ENCODE data around the gene C17orf114.

The C17orf114 gene

GRCh38 chr17:4802228-4802627, at the start of gene C17orf114:
Gene C17orf114, minus strand, starts transcription at chr17:4802328.
- Mint-ChIP-seq H3K4me3 (ENCODE audit: unreplicated experiment) (no peak within 1 kb of the TSS), H3K4me1 (ENCODE audit: low read depth, unreplicated experiment) (peaks cover 3% of the 10 kb centered on the region), H3K27me3 (ENCODE audit: low read depth, unreplicated experiment) (no peaks in the 10 kb centered on the region), H3K27ac (ENCODE audit: unreplicated experiment) (no peak within 1 kb of the TSS), H3K9me3 (ENCODE audit: unreplicated experiment) (peaks cover 3% of the 10 kb centered on the region), H3K36me3 (ENCODE audit: low read depth, unreplicated experiment) (peaks cover 5% of the 10 kb centered on the region)
- Histone ChIP-seq H3K4me1 (ENCODE audit: insufficient read depth, low read length) (peaks cover 3% of the 10 kb centered on the region), H4K20me1 (ENCODE audit: insufficient read depth, low read length) (peaks cover 4% of the 10 kb centered on the region), H2AFZ (ENCODE audit: low read depth, low read length) (no peak within 1 kb of the TSS), H3K36me3 (ENCODE audit: insufficient read depth, low read length) (peaks cover 16% of the 10 kb centered on the region), H3K9ac (ENCODE audit: low read length) (no peak within 1 kb of the TSS), H3K27ac (ENCODE audit: low read depth, low read length) (no peak within 1 kb of the TSS), H3K79me2 (ENCODE audit: insufficient read depth, low read length) (peaks cover 14% of the 10 kb centered on the region), H3K27me3 (ENCODE audit: insufficient read depth, low read length) (no peaks in the 10 kb centered on the region), H3K9me3 (ENCODE audit: insufficient read depth, low read depth, low read length) (no peaks in the 10 kb centered on the region), H3K4me2 (ENCODE audit: low read length) (no peak within 1 kb of the TSS), H3K4me3 (ENCODE audit: insufficient read depth, low read depth, low read length) (no peak within 1 kb of the TSS)
- TF ChIP-seq EZH2 (IDR thresholded peaks at IDR 0.05; ENCODE audit: insufficient read depth, low read length) (no peak), CTCF (IDR thresholded peaks at IDR 0.05; ENCODE audit: insufficient read depth, low read depth, low read length) (no peak)
- FAIRE-seq = no peak
- no peak for DNase-seq (ENCODE audit: low read depth)

- no peak overlapping the region for H3K27ac ChIP-seq (ENCODE audit: low read depth, low read length)
- H3K36me3 Mint-ChIP-seq (ENCODE audit: low read depth, unreplicated experiment) = peaks cover 7% of the 10 kb centered on the region
- peaks cover 77% of the 10 kb centered on the region for H4K20me1 ChIP-seq (ENCODE audit: insufficient read depth, low read length)
- no peak overlapping the region for H3K4me3 Mint-ChIP-seq (ENCODE audit: unreplicated experiment)
- no peak for TF ChIP-seq EZH2 (IDR thresholded peaks at IDR 0.05; ENCODE audit: insufficient read depth, low read length)
- TF ChIP-seq CTCF (IDR thresholded peaks at IDR 0.05; ENCODE audit: insufficient read depth, low read depth, low read length) = no peak
- H2AFZ ChIP-seq (ENCODE audit: low read depth, low read length) = no peak overlapping the region
- H3K4me2 ChIP-seq (ENCODE audit: low read length) = no peak overlapping the region
- H3K9me3 Mint-ChIP-seq (ENCODE audit: unreplicated experiment) = peaks cover 2% of the 10 kb centered on the region
- H3K4me1 Mint-ChIP-seq (ENCODE audit: low read depth, unreplicated experiment) = peaks cover 36% of the 10 kb centered on the region
- peaks cover 56% of the 10 kb centered on the region for H3K79me2 ChIP-seq (ENCODE audit: insufficient read depth, low read length)
- DNase-seq (ENCODE audit: low read depth) (no peak), FAIRE-seq (no peak)
- H3K27ac Mint-ChIP-seq (ENCODE audit: unreplicated experiment) = no peak overlapping the region
- no peaks in the 10 kb centered on the region for H3K36me3 ChIP-seq (ENCODE audit: insufficient read depth, low read length)
- H3K9me3 ChIP-seq (ENCODE audit: insufficient read depth, low read depth, low read length) = no peaks in the 10 kb centered on the region
- peaks cover 3% of the 10 kb centered on the region for H3K4me1 ChIP-seq (ENCODE audit: insufficient read depth, low read length)
- no peak overlapping the region for H3K9ac ChIP-seq (ENCODE audit: low read length)
- peaks cover 3% of the 10 kb centered on the region for H3K27me3 Mint-ChIP-seq (ENCODE audit: low read depth, unreplicated experiment)
- no peak overlapping the region for H3K4me3 ChIP-seq (ENCODE audit: insufficient read depth, low read depth, low read length)
- H3K27me3 ChIP-seq (ENCODE audit: insufficient read depth, low read length) = no peaks in the 10 kb centered on the region
Measured at GRCh38 chr17:4851084-4851483, 49.0 kb upstream of the C17orf114 start.

- H3K9me3 ChIP-seq (ENCODE audit: insufficient read depth, low read depth, low read length) = no peaks in the 10 kb centered on the region
- H3K9ac ChIP-seq (ENCODE audit: low read length) = no peak overlapping the region
- H3K9me3 Mint-ChIP-seq (ENCODE audit: unreplicated experiment) = peaks cover 2% of the 10 kb centered on the region
- TF ChIP-seq EZH2 (IDR thresholded peaks at IDR 0.05; ENCODE audit: insufficient read depth, low read length) = no peak
- TF ChIP-seq CTCF (IDR thresholded peaks at IDR 0.05; ENCODE audit: insufficient read depth, low read depth, low read length) = no peak
- H3K36me3 ChIP-seq (ENCODE audit: insufficient read depth, low read length) = no peaks in the 10 kb centered on the region
- FAIRE-seq (no peak), DNase-seq (ENCODE audit: low read depth) (no peak)
- H3K36me3 Mint-ChIP-seq (ENCODE audit: low read depth, unreplicated experiment) = peaks cover 9% of the 10 kb centered on the region
- H3K27me3 Mint-ChIP-seq (ENCODE audit: low read depth, unreplicated experiment) = peaks cover 3% of the 10 kb centered on the region
- H3K4me1 Mint-ChIP-seq (ENCODE audit: low read depth, unreplicated experiment) = peaks cover 36% of the 10 kb centered on the region
- H3K4me2 ChIP-seq (ENCODE audit: low read length) = no peak overlapping the region
- peaks cover 3% of the 10 kb centered on the region for H3K4me1 ChIP-seq (ENCODE audit: insufficient read depth, low read length)
- no peak overlapping the region for H2AFZ ChIP-seq (ENCODE audit: low read depth, low read length)
- no peaks in the 10 kb centered on the region for H3K27me3 ChIP-seq (ENCODE audit: insufficient read depth, low read length)
- H3K4me3 ChIP-seq (ENCODE audit: insufficient read depth, low read depth, low read length) = no peak overlapping the region
- peaks cover 83% of the 10 kb centered on the region for H4K20me1 ChIP-seq (ENCODE audit: insufficient read depth, low read length)
- no peak overlapping the region for H3K4me3 Mint-ChIP-seq (ENCODE audit: unreplicated experiment)
- no peak overlapping the region for H3K27ac ChIP-seq (ENCODE audit: low read depth, low read length)
- peaks cover 61% of the 10 kb centered on the region for H3K79me2 ChIP-seq (ENCODE audit: insufficient read depth, low read length)
- H3K27ac Mint-ChIP-seq (ENCODE audit: unreplicated experiment) = no peak overlapping the region
Measured at GRCh38 chr17:4850246-4850645, 48.1 kb upstream of the C17orf114 start.

Data from astrocyte (in vitro differentiated cells and primary cell).